CD4-positive, alpha-beta T cell treated with Interleukin-12 subunit alpha and Interleukin-12 subunit beta, for 1 hour (primary cell): Measurements from ENCODE around the gene GRIN1.
"Not testable (repeated sequence)": the region's sequence is repeated elsewhere in the genome, so short reads cannot be mapped to it uniquely, and the experiment has no call there.

Source experiments
- DNase-seq: peaks from one replicate; pipeline ENCODE4 v3.0.0-alpha.2; 2020

The GRIN1 gene

DNA sequence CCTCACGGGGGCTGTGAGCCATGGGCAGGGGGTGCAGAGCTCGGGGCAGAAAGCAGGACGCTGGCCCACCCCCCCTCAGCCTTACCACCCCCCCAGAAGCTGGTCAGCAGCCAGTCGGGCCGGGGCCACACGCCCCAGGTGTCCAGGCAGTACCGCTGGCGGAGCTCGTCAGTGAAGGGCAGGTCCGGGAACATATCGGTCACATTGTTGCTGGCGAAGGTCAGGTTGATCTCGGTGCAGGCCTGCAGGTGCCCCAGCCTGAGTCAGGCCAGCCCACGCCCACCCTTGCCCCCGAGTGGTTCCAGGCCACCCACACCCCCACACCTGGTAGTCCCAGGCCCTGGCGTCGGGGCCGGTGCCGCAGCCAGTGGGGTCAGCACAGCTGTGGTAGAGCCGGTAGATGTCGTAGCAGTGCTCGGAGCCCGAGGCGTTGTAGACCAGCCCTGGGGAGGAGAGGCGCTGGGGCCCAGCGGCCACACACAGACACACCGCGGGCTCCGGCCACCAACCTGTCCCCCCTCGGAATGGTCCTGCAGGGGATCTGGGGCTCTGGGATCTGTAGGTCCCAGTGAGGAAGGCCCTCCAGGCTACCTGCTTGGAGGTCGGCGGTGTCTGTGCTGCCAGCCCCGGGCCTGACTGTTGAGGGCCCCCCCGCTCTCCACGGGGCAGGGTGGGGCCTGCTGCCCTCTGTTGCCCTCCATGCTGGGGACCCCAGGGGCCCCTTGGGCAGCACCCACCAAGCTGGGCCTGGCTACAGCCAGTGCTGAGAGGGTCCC lies 27.0 kb upstream of the GRIN1 start:
- no peak for DNase-seq

GRCh38 chr9:137112564-137113384 lies 26.2 kb upstream of the GRIN1 start:
- no peak for DNase-seq

GRCh38 chr9:137113385-137114159 lies 25.4 kb upstream of the GRIN1 start:
- peak; percentile 31 for DNase-seq

- DNase-seq, result no peak
These were observed 24.7 kb upstream of the GRIN1 start for GRCh38 chr9:137114220-137114612.

GRCh38 chr9:137114613-137115393 lies 24.2 kb upstream of the GRIN1 start, which contains the start of gene DPP7:
TSS of gene DPP7 (minus strand) at chr9:137114733. CDS start at chr9:137114713, 20 bp downstream.
- peak; percentile 83 for DNase-seq

DNA sequence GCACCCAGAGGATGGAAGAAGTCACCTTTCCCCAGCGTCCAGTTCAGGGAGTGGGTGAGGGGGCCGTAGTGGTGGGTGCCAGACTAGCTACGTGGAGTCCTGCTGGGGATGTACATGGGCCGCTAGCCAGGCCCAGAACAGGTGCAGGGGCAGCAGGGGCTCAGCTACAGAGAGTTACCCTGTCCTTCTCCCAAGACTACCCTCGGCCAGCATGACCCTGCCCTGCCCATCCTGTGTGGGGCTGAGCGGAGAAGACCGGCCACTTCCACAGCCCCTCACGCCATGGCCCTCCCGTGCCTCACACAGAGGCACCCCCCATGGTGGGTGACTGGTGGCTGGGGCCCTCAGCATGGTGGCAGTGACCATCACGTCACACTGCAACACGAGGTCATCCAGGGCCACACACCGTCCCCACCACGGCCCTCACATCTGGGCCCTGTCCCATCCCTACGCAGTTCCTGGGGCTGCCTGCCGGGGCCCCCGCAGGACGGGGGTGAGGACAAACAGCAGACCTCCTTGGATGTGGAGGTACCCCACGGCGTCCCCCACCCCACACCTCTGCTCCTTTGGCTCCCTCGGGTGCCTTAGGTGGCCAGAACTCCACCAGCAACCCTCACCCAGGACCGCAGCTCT lies 23.4 kb upstream of the GRIN1 start:
- DNase-seq, result no peak

DNA sequence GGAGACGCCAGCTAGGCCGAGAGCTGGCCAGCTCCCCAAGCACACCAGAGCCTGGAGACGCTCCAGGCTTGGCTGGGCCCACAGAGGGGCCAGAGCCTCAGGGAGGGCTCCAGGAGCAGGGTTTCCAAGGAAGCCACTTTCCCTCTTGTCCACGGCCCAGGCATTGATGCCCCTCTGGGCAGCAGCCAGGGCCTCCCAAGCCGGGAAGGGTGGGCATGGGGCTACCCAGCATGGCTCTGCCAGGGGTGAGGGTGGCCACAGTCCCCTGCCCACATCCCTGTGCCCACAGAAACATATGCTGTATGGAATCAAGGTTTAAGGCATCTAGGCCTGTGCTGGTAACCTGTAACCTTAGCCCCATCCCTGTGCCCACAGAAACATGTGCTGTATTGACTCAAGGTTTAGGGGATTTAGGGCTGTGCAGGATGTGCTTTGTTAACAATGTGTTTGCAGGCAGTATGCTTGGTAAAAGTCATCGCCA lies 22.9 kb upstream of the GRIN1 start:
- no peak for DNase-seq

DNA sequence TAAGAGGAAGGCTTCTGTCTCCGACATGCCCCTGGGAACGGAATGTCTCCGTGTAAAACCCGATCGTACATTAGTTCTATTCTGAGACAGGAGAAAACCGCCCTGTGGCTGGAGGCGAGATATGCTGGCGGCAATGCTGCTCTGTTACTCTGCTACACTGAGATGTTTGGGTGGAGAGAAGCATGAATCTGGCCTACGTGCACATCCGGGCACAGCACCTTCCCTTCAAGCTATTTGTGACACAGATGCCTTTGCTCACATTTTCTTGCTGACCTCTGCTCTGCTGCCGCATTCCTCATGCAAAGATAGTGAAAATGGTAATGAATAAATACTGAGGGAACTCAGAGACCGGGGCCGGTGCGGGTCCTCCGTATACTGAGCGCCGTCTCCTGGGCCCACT lies 22.2 kb upstream of the GRIN1 start:
- DNase-seq, result no peak

- DNase-seq, result no peak
These were observed 21.7 kb upstream of the GRIN1 start for GRCh38 chr9:137117269-137117731.

DNA sequence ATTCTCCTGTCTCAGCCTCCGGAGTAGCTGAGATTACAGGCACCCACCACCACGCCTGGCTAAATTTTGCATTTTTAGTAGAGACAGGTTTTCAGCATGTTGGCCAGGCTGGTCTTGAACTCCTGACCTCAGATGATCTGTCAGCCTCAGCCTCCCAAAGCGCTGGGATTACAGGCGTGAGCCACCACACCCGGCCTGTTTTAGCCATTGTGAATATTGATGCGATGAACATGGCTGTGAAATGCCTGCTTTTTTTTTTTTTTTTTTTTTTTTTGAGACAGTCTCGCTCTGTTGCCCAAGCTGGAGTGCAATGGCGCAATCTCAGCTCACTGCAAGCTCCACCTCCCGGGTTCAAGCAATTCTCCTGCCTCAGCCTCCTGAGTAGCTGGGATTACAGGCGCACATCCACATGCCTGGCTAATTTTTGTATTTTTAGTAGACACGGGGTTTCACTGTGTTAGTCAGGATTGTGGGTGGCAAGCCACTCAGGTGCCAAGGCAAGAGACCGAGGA lies 20.8 kb upstream of the GRIN1 start:
- DNase-seq, result not testable (repeated sequence)

DNA sequence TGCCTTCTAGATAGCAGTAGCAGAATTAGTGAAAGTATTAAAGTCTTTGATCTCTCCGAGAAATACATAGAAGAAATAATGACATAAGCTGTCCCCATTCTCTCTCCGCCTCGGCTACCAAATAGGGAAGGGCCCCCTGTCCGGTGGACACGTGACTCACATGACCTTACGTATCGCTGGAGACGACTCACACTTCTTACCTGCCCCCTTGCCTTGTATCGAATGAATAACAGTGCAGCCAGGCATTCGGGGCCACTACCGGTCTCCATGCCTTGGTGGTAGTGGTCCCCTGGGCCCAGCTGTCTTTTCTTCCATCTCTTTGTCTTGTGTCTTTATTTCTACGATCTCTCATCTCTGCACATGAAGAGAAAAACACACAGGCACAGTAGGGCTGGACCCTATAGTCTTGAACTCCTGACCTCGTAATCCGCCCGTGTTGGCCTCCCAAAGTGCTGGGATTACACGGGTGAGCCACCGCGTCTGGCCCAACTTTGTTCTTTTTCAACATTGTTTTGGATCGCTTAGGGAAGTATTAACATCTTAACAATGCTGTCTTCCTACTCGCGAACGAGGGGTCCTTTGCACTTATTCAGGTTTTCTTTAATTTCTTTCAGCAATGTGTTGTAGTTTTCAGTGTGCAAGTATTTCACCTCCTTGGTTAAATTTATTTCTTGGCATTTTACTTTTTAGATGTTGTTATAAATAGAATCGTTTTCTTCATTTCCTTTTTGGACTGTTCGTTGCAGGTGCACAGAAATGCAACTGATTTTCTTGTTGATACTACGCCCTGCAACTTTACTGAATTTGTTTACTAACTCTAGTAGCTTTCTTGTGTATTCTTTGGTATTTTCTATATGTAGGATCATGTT lies 16.8 kb upstream of the GRIN1 start:
- DNase-seq, result not testable (repeated sequence)

DNA sequence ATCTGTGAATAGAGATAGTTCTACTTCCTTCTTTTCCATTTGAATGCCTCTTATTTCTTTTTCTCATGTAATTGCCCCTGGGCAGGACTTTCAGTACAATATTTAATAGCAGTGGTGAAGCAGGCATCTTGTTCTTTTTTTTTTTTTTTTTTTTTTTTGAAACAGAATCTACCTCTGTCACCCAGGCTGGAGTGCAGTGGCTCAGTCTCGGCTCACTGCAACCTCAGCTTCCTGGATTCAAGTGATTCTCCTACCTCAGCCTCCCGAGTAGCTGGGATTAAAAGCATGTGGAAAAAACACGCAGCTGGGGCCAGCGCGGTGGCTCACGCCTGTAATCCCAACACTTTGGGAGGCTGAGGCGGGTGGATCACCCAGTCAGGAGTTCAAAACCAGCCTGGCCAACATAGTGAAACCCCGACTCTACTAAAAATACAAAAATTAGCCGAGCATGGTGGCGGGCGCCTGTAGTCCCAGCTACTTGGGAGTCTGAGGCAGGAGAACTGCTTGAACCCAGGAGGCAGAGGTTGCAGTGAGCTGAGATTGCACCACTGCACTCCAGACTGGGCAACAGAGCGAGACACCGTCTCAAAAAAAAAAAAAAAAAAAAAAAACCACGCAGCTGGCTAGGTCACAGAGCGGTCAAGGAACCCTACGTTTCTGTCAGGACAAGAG lies 16.0 kb upstream of the GRIN1 start:
- not testable (repeated sequence) for DNase-seq

DNA sequence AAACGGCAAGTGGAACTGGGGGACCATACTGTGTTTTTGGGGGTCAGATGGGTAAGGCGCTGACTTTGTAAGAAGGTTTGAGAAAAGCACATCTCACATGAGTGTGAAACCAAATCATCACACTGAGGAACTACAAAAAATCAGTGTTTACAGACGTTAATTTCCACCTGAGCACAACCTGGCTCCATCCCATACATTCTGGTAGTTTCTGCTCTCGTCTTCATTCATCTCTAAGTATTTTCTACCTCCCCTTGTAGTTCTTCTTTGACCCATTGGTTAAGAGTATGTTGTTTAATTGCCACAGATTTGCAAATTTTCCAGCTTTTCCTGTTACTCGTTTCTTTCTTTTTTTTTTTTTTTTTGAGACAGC lies 15.5 kb upstream of the GRIN1 start:
- DNase-seq, result no peak

- not testable (repeated sequence) for DNase-seq
These were observed 14.9 kb upstream of the GRIN1 start for GRCh38 chr9:137123952-137124462.

DNA sequence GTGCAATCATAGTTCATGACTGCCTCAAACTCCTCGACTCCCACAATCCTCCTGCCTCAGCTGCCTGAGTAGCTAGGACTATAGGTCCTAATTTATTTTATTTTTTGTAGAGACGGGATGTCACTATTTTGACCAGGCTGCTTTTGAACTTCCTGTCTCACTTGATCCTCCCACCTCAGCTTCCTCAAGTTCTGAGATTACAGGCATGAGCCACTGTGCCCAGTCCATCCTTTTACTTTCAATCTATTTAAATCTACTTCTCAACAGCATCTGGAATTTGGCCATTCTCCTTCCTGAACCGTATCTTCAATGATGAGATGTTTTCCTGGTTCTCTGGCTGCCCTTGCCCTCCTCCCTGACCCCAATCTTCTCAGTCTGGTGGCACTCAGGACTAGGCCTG lies 12.2 kb upstream of the GRIN1 start:
- no peak for DNase-seq

GRCh38 chr9:137127301-137128157 lies 11.4 kb upstream of the GRIN1 start:
- DNase-seq, result peak; percentile 53

GRCh38 chr9:137128158-137128861 lies 10.6 kb upstream of the GRIN1 start:
- peak; percentile 27 for DNase-seq
